ENCODE measurements around the gene ADGRD2. TPM values are rescaled to one million over a fixed set of nuclear protein-coding genes. Genes with fewer than 3 reads are reported as not detected.

Gene ADGRD2
- polyA plus RNA-seq, 2 of the 4 experiments (the other 2 are of a cell fraction) = not detected

GRCh38 chr9:124504530-124505005 lies 54.3 kb downstream of the ADGRD2 start:
- Histone ChIP-seq H3K4me2 (peak overlapping the region; percentile 83), H3K27ac (peak overlapping the region in 1 of 2 experiments; percentile 47; a peak in 3 of 6 replicates), H3K4me1 (0 out of 3 replicates have a peak, but pooled peaks cover 3% of the 10 kb centered on the region), H3K4me3 (peak overlapping the region; percentile 41), H3K9me3 (no peaks in the 10 kb centered on the region)
- TF ChIP-seq FOXS1 (CRISPR knock-in tag; IDR thresholded peaks at IDR 0.05) = no peak
- TF ChIP-seq EHMT2 (IDR thresholded peaks at IDR 0.05; ENCODE audit: low read depth) = no peak
- no peak for TF ChIP-seq HOXB13 (CRISPR knock-in tag; IDR thresholded peaks at IDR 0.05; ENCODE audit: low read depth)
- no peak for TF ChIP-seq EHF (CRISPR knock-in tag; IDR thresholded peaks at IDR 0.05)
- TF ChIP-seq USF2 (IDR thresholded peaks at IDR 0.05) = no peak
- CTCF ChIA-PET = interaction anchor here (0.7 to 1.9 kb wide), 5 partner anchors 12 to 832 kb away, joined by 3 to 8 read pairs (median 4); no protein-coding TSS in a partner anchor
- no peak for FAIRE-seq
- POLR2A ChIA-PET = no interaction called here
- no CpG with 5 or more reads among the region's 81 CpGs for WGBS (ENCODE audit: missing lambda C conversion rate)
- ATAC-seq = no peak
- DNase-seq (ENCODE audit: low read depth in 1 of 2, low spot score in 1 of 2) = no peak

- Histone ChIP-seq H3K27ac (no peak overlapping the region; a peak in 1 of 6 replicates), H3K4me3 (peak overlapping the region; percentile 41; the same call in 2 of the 3 replicates), H3K9me3 (no peaks in the 10 kb centered on the region), H3K4me1 (0 out of 3 replicates have a peak, but pooled peaks cover 3% of the 10 kb centered on the region), H3K4me2 (peak overlapping the region; percentile 83)
- no peak for ATAC-seq
- TF ChIP-seq PHF8 (IDR thresholded peaks at IDR 0.05; ENCODE audit: borderline replicate concordance, low read depth) (no peak), USF2 (IDR thresholded peaks at IDR 0.05) (no peak), REST (IDR thresholded peaks at IDR 0.05) (no peak), CBX2 (IDR thresholded peaks at IDR 0.05; ENCODE audit: borderline replicate concordance, low read depth) (no peak), CTCF (IDR thresholded peaks at IDR 0.05) (no peak), ELK1 (IDR thresholded peaks at IDR 0.05; ENCODE audit: low read depth, low read length) (no peak), HOXB13 (CRISPR knock-in tag; IDR thresholded peaks at IDR 0.05; ENCODE audit: low read depth) (no peak)
- no peak for DNase-seq (ENCODE audit: low read depth in 1 of 2, low spot score in 1 of 2)
- ChIA-PET POLR2A (no interaction called here), CTCF (interaction anchor here (0.7 to 1.9 kb wide), 5 partner anchors 8 to 46 kb away, joined by 3 to 8 read pairs (median 4); no protein-coding TSS in a partner anchor)
- FAIRE-seq = no peak
- WGBS (ENCODE audit: missing lambda C conversion rate) = 80% methylated on average over 37 of the region's 69 CpGs
Measured at GRCh38 chr9:124505006-124505900, 55.0 kb downstream of the ADGRD2 start.
